ENCODE measurements around the gene KIF26A. TPM values are rescaled to one million over a fixed set of nuclear protein-coding genes. Genes with fewer than 3 reads are reported as not detected.

KIF26A gene
- total and polyA plus RNA-seq, 2 donors (not counting 1 experiment from before 2014, with no cell fraction given), result 0.15 TPM; not detected in 1

DNA sequence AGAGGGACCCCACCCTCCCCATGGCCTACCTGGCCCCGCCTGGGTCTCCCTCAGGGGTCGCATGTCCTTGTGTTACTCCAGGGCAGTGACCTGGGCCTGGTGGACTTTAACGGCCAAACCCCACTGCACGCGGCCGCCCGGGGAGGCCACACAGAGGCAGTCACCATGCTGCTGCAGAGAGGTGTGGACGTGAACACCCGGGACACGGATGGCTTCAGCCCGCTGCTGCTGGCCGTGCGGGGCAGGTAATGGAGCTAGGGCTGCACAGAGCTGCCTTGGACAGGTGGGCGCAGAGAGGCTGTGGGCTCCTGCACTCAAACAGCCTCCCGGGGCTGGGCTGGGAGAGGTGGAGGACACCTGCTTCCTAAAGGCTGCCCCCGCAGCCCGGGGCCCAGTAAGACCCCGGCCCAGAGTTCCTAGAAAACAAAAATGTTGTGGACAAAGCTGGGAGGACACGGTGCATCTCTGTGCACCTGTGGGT is 31.2 kb upstream of the KIF26A start:
- Mint-ChIP-seq H3K9me3 (ENCODE audit: insufficient read depth) (no peaks in the 10 kb centered on the region), H3K4me1 (no peaks in the 10 kb centered on the region), H3K4me3 (no peak overlapping the region), H3K27ac (no peak overlapping the region), H3K27me3 (peaks cover 3% of the 10 kb centered on the region)
- no peak overlapping the region for H3K9ac ChIP-seq (ENCODE audit: low read length)
- no peak overlapping the region for H3K27ac ChIP-seq (ENCODE audit: low read length in 2 of 2)
- 92% methylated on average over 19 of the region's 19 CpGs for WGBS (ENCODE audit: insufficient coverage)
- POLR2A ChIA-PET, result no interaction called here
- no peaks in the 10 kb centered on the region for H3K27me3 ChIP-seq (replicated peaks in 1 of 4; ENCODE audit: control extremely low read depth in 1 of 4, control insufficient read depth in 3 of 4, insufficient read depth in 4 of 4, low read length in 3 of 4)
- CTCF ChIA-PET, result no interaction called here
- intact Hi-C loops (cut with micrococcal nuclease), result no loop called here
- no peaks in the 10 kb centered on the region for H4K20me1 ChIP-seq (ENCODE audit: control insufficient read depth, insufficient read depth, low read length, poor library complexity, severe bottlenecking)
- TF ChIP-seq CTCF (IDR thresholded peaks at IDR 0.05), result no peak
- no peak for TF ChIP-seq EZH2 (IDR thresholded peaks at IDR 0.05; ENCODE audit: borderline replicate concordance, insufficient read depth, low read depth, low read length, poor library complexity, severe bottlenecking)
- peaks cover 0 to 3% (median 0%) of the 10 kb centered on the region in 3 donors for H3K9me3 ChIP-seq (ENCODE audit: control extremely low read depth in 1 of 3, control insufficient read depth in 2 of 3, insufficient read depth in 1 of 3, low read length in 2 of 3)
- H3K79me2 ChIP-seq (ENCODE audit: control insufficient read depth, insufficient read depth, low read length), result no peaks in the 10 kb centered on the region
- no peak overlapping the region for H2AFZ ChIP-seq (ENCODE audit: insufficient read depth, low read depth, low read length, poor library complexity, severe bottlenecking)
- no peak overlapping the region for H3K4me2 ChIP-seq (replicated peaks; ENCODE audit: low read depth, low read length, poor library complexity, severe bottlenecking)
- H3K4me3 ChIP-seq (ENCODE audit: control extremely low read depth in 1 of 5, extremely low read depth in 1 of 5, insufficient read depth in 1 of 5, low read depth in 2 of 5, low read length in 4 of 5), result no peak overlapping the region
- DNase-seq, result no peak
- no peak for ATAC-seq (ENCODE audit: low read depth)
- H3K4me1 ChIP-seq (ENCODE audit: control insufficient read depth in 2 of 2, insufficient read depth in 2 of 2, low read length in 2 of 2), result no peaks in the 10 kb centered on the region
- H3K36me3 ChIP-seq (replicated peaks in 1 of 2; ENCODE audit: control extremely low read depth in 1 of 2, control insufficient read depth in 1 of 2, extremely low read depth in 1 of 2, insufficient read depth in 2 of 2, low read length in 1 of 2), result no peaks in the 10 kb centered on the region

GRCh38 chr14:104107611-104108569 is 30.5 kb upstream of the KIF26A start:
- Histone ChIP-seq H3K9ac (ENCODE audit: low read length) (no peak overlapping the region), H4K20me1 (ENCODE audit: control insufficient read depth, insufficient read depth, low read length, poor library complexity, severe bottlenecking) (no peaks in the 10 kb centered on the region), H3K9me3 (ENCODE audit: control extremely low read depth in 1 of 3, control insufficient read depth in 2 of 3, insufficient read depth in 1 of 3, low read length in 2 of 3) (peaks cover 0 to 3% (median 0%) of the 10 kb centered on the region in 3 donors), H3K4me2 (replicated peaks; ENCODE audit: low read depth, low read length, poor library complexity, severe bottlenecking) (no peak overlapping the region), H3K4me3 (ENCODE audit: control extremely low read depth in 1 of 5, extremely low read depth in 1 of 5, insufficient read depth in 1 of 5, low read depth in 2 of 5, low read length in 4 of 5) (no peak overlapping the region), H3K36me3 (replicated peaks in 1 of 2; ENCODE audit: control extremely low read depth in 1 of 2, control insufficient read depth in 1 of 2, extremely low read depth in 1 of 2, insufficient read depth in 2 of 2, low read length in 1 of 2) (no peaks in the 10 kb centered on the region), H3K4me1 (ENCODE audit: control insufficient read depth in 2 of 2, insufficient read depth in 2 of 2, low read length in 2 of 2) (no peaks in the 10 kb centered on the region), H2AFZ (ENCODE audit: insufficient read depth, low read depth, low read length, poor library complexity, severe bottlenecking) (no peak overlapping the region), H3K27me3 (replicated peaks in 1 of 4; ENCODE audit: control extremely low read depth in 1 of 4, control insufficient read depth in 3 of 4, insufficient read depth in 4 of 4, low read length in 3 of 4) (no peaks in the 10 kb centered on the region), H3K27ac (ENCODE audit: low read length in 2 of 2) (no peak overlapping the region), H3K79me2 (ENCODE audit: control insufficient read depth, insufficient read depth, low read length) (no peaks in the 10 kb centered on the region)
- WGBS (ENCODE audit: insufficient coverage), result 80% methylated on average over 20 of the region's 32 CpGs
- no peak for ATAC-seq (ENCODE audit: low read depth)
- Mint-ChIP-seq H3K9me3 (ENCODE audit: insufficient read depth) (no peaks in the 10 kb centered on the region), H3K27ac (no peak overlapping the region), H3K27me3 (peaks cover 3% of the 10 kb centered on the region), H3K4me3 (no peak overlapping the region), H3K4me1 (no peaks in the 10 kb centered on the region)
- intact Hi-C loops (cut with micrococcal nuclease), result no loop called here
- POLR2A ChIA-PET, result no interaction called here
- DNase-seq, result no peak
- CTCF ChIA-PET, result no interaction called here
- no peak for TF ChIP-seq EZH2 (IDR thresholded peaks at IDR 0.05; ENCODE audit: borderline replicate concordance, insufficient read depth, low read depth, low read length, poor library complexity, severe bottlenecking)
- TF ChIP-seq CTCF (IDR thresholded peaks at IDR 0.05), result no peak
